IPS-NIHi11 (cell line): ENCODE results near the gene FCRL1.

Experiments used
- DNase-seq: peaks from one replicate; pipeline ENCODE4 v3.0.0; 2012; ENCODE audit warnings: mixed read lengths, low spot score

FCRL1 gene, protein sequence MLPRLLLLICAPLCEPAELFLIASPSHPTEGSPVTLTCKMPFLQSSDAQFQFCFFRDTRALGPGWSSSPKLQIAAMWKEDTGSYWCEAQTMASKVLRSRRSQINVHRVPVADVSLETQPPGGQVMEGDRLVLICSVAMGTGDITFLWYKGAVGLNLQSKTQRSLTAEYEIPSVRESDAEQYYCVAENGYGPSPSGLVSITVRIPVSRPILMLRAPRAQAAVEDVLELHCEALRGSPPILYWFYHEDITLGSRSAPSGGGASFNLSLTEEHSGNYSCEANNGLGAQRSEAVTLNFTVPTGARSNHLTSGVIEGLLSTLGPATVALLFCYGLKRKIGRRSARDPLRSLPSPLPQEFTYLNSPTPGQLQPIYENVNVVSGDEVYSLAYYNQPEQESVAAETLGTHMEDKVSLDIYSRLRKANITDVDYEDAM

DNA sequence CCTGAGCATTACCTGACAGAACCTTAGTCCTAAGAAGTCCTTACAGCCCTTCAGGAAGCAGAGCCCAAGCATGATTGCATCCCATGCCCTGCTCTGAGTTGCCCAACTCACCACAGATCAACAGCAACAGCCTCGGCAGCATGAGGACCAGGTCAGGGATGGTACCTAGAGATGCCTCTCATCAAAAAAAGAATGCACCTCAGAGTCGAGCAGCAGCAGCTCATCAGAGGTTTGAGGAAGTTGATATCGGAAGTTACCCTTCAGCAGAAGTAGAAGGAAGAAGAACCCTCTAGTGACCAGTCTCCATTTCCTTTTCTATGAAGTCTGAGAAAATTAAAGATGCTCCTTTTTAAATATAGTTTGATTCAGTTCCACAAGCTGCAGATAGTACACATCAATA lies at the start of gene FCRL1:
TSS of gene FCRL1 (minus strand) at position 225 of the 400 bp plus-strand sequence. CDS start at position 142, 83 bp downstream.
- DNase-seq, result no peak

- no peak for DNase-seq
Measured at GRCh38 chr1:157868654-157869053, 48.7 kb upstream of the FCRL1 start.

DNA sequence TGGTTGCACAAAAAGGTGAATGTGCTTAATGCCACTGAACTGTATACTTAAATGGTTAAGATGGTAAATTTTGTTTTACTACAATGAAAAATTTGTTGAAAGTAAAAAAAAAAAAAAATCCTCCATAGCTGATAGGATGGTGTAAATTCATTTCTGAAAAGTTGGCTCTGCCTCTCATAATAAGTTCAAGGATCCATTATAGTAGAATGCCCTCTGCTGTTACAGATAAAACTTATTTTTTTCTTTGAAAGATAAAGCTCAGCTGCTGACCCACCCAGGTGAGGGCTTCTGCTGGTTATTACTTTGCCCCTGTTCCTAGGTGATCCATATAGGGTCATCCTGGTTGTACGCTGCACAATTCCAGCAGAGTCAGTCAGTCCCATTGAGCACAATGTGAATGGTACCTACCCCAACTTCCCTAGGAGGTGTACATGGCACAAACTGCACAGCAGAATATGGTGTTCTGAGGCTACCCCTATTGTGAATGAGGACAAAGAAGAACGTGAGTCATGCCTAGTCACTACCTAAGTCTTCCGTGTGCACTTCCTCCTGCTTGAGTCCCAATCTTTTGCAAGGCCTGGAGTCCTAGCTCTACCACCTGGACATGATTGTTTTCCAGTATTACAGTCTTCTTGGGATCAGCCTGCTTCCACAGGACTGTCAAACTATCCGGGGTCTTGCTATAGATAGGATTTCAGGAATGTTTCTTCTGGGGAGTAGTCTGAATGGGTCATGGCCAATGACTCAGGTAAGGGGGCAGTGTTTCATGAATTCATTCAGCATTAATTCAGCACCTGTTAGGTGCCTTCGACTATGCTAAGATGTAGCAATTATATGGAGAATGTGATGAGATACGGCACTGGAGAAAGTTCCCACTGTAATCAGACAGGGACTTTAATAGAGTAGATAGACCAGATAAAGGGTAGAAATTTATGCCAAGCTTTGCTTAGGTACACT lies 42.5 kb upstream of the FCRL1 start:
- DNase-seq, result no peak

DNA sequence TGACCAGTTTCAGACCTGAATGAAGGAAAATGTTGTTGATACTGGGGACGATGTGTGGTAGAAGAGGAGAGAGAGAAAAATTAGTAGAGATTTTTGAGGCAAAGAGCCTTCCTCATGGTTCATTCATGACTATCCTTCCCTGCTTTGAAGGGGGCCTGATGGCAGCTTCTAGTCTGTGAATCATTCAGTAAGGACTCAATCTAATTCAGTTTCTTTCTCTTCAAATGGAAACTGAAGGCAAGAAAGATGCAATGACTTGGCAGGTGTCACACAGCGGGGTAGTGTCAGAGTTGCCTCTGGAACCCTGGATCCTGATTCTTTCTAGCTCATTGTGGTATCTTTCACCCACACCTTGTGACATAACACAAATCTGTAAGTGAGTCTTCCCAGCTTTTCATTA lies 36.6 kb upstream of the FCRL1 start:
- no peak for DNase-seq

DNA sequence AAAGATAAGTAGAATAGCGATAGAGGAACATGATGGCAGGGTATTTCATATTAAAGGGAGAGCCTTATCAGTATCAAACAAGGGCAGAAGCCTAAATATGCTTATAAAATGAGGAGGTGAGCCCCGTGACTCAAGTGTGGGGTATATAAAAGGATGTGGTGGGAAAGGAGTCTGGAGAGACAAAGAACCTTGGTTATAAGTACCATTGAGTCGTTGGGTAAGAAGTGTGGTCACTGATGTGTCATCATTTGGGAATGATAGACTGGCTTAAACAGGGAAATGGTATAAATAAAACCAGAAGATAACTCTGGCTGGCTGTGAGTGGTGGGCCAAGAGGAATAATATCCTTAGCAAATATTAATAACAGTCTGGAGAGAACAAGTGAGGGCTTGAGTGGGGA lies 32.6 kb upstream of the FCRL1 start:
- no peak for DNase-seq

- no peak for DNase-seq
Measured at GRCh38 chr1:157849229-157849875, 29.4 kb upstream of the FCRL1 start.

DNA sequence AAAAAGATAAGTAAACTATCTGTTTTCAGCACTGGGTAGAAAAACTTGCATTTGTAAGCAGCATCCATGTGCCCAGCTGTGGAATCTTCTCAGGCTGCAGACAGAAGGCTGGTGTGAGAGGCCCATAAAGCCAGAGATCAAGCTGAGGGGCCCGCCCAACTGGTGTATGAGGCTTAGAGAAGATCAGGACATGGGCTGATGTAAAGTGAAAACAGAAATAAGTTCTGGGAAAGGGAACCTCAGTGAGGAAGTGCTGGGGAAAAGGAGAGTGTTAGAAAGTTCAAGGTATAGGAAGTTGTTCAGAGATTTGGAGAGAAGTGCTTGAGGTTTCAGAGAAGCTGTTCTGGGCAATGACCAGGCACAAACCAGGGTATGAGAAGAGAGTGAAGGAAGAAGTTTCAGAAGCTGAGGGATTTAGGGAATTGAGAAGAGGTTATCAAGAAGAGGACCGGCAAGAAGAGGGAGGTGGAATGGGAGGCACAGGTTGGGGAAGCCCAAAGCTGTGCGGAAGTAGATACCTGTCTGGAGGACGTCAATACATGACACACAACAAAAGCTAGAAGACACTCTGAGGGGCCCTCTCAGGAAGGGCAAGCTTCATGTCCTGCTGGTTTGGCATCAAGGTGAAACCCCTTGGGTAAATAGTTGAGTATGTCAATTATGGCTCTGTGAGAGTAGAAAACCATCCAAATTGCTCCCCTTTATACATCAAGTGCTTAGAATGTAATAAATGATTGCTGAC lies 24.3 kb upstream of the FCRL1 start:
- DNase-seq, result no peak

GRCh38 chr1:157842939-157843338 lies 23.0 kb upstream of the FCRL1 start:
- no peak for DNase-seq

DNA sequence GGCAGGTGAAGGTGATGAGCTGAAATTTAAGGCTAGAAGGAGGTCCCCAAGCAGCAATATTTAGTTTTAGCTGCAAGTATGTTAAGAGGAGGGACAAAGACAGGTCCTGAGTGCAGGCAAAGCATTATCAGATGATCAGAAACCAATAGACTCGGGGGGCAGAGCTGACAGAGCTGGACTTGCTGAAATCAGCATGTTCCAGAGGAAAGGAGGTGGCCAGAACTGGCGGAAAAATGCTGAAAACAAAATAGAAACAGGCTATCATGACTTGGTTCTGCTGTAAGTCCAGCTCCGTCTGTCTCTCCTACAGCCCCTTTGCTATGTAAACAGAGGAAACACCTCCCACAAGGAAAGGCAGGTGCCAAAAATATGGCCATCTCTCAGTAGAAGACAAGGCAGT lies 21.8 kb upstream of the FCRL1 start, which contains the start of gene CD5L:
TSS of gene CD5L (minus strand) at position 101 of the 400 bp plus-strand sequence. CDS start 107 bp downstream, outside the sequence.
- DNase-seq, result no peak

DNA sequence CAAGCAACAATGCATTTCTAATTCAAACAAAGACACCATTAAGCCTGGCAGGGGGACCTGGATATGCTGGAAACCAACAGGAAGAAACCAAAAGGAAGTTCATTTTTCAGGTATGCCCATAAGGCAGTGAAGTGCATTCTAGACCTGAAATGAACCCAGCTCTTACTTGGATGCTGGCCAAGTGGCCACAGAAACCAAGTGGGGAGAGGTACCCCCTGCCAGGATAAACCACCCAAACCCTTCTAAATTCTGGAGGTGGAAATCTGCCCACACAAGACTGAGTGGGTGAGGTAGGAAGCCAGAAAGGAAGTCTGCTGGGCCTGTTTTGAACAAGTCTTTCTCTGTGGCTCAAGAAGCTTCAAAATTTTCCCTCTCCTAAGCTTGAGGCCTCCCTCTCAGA lies 19.0 kb upstream of the FCRL1 start:
- no peak for DNase-seq

- no peak for DNase-seq
Measured at GRCh38 chr1:157834430-157834829, 14.5 kb upstream of the FCRL1 start.

- DNase-seq, result no peak
Measured at GRCh38 chr1:157833145-157833544, 13.2 kb upstream of the FCRL1 start.

GRCh38 chr1:157831968-157832626 lies 12.2 kb upstream of the FCRL1 start:
- DNase-seq, result no peak

DNA sequence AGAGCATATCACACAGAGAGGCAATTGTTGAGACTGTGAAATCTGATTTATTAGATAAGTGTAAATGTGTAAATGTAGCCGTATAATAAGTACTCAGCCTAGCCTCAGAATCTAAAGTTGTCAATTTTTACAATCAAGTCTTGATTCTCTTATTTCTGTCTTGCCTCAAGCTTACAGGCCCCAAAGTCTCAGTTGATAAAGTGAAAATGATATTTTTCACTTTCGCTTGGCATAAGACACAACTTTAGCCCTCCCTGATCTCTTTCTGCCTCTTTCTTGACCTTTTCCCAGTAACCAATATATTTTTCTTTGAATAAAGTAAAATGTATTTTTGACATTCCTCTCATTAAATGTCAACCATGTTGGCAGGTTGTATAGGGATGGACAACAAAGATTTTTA lies 11.0 kb upstream of the FCRL1 start:
- no peak for DNase-seq

- DNase-seq, result no peak
Measured at GRCh38 chr1:157829711-157830110, 9.8 kb upstream of the FCRL1 start.

- no peak for DNase-seq
Measured at GRCh38 chr1:157829210-157829609, 9.3 kb upstream of the FCRL1 start.

GRCh38 chr1:157820299-157820698 lies 379 bp upstream of the FCRL1 start:
- no peak for DNase-seq

DNA sequence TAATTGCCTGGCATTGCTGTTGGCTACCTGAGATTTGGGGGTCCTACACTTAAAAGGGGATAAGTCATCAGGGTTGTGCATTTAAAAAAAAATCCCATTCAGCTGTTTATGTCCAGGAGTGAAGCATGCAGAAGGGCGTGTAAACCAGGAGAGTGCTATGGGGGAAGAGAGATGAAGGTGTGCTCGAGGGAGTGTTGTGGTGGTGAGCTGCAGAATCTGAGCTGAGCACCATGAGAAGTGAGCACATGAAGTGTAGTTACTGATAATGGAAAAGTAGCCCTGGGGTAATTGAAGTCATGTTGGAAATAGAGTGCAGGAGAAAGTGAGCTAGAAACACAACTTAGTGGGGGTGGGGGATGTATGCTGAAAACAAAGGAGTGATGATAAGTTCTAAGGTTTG lies 705 bp downstream of the FCRL1 start:
- DNase-seq, result no peak

DNA sequence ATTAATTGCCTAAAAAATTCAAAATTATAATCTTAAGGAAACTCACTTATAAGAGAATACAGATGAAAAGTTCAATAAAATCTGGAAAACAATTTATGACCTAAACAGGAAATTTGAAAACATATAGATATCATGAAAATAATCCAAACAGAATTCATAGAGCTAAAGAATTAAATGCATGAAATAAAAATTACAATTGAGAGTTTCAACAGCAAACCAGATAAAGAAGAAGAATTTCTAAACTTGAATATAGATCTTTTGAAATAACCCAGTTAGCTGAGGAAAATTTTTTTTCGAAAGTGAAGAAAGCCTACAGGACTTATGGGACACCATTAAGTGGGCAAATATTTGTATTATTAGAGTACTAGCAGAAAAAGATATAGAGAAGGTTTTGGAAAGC lies 6.7 kb downstream of the FCRL1 start:
- no peak for DNase-seq

GRCh38 chr1:157806431-157807149 lies 13.3 kb downstream of the FCRL1 start:
- DNase-seq, result no peak
